HepG2 (cell line): ENCODE data around the gene SAPCD2. TPM values are rescaled to one million over a fixed set of nuclear protein-coding genes. Genes with fewer than 3 reads are reported as not detected.

ENCODE experiments used
- AKAP8 ChIP-seq: sonication (generic); formaldehyde crosslinking; IDR thresholded peaks from 2 replicates; pipeline ENCODE4 v1.5.1; 2020; ENCODE audit warnings: mild to moderate bottlenecking, missing genetic modification reagents
- BRD4 ChIP-seq: sonication (generic); formaldehyde crosslinking; IDR thresholded peaks from 2 replicates; pipeline ENCODE4 v1.4.0; 2020; ENCODE audit warnings: missing genetic modification reagents
- CTCF ChIP-seq: sonication (generic); formaldehyde crosslinking; IDR thresholded peaks from 2 replicates; pipeline ENCODE4 v1.5.0; 2020; ENCODE audit warnings: mild to moderate bottlenecking, missing genetic modification reagents, moderate library complexity
- FOSL1 ChIP-seq: sonication (generic); formaldehyde crosslinking; IDR thresholded peaks from 2 replicates; pipeline ENCODE4 v1.9.0; 2021; ENCODE audit warnings: missing genetic modification reagents, borderline replicate concordance
- IKZF5 ChIP-seq: IDR thresholded peaks from 2 replicates; pipeline ENCODE4 v1.6.1; 2018; ENCODE audit warnings: missing genetic modification reagents, mild to moderate bottlenecking, missing compliant biosample characterization
- MAFK ChIP-seq, 2 experiments: IDR thresholded peaks in 1 of 2; conservative IDR thresholded peaks in 1 of 2; 2 replicates each; pipeline ENCODE4 v1.6.1; 2011; ENCODE audit warnings: improper control_type of control experiment in 2 of 2, low read length in 2 of 2
- RERE ChIP-seq: IDR thresholded peaks from 2 replicates; pipeline ENCODE4 v1.6.1; 2016; ENCODE audit warnings: low read depth, missing genetic modification reagents, missing compliant biosample characterization
- TBP ChIP-seq: sonication (generic); formaldehyde crosslinking; IDR thresholded peaks from 2 replicates; pipeline ENCODE4 v1.5.0; 2020; ENCODE audit warnings: missing genetic modification reagents
- ZBTB21 ChIP-seq: sonication (generic); formaldehyde crosslinking; IDR thresholded peaks from 2 replicates; pipeline ENCODE4 v1.4.0; 2020; ENCODE audit warnings: missing genetic modification reagents
- ZMAT3 ChIP-seq: sonication (generic); formaldehyde crosslinking; conservative IDR thresholded peaks from 2 replicates; pipeline ENCODE4 v1.7.0; 2021; ENCODE audit warnings: missing genetic modification reagents
- ZNF451 ChIP-seq: sonication (generic); formaldehyde crosslinking; IDR thresholded peaks from 2 replicates; pipeline ENCODE4 v1.5.0; 2020; ENCODE audit warnings: mild to moderate bottlenecking, missing genetic modification reagents
- polyA plus RNA-seq, 8 experiments: library from polyadenylated mRNA; depleted of rRNA in 3 of 8; stranded (reverse) in 7 of 8; unstranded in 1 of 8; fragments of >200 nt; fragmentation: Illumina TruSeq in 4 of 8; extraction: Trizol in 4 of 8; gene quantifications; 2 replicates each; pipeline versions ENCODE4 v1.2.1 to v1.2.3, GENCODE V29; 2011 to 2016; ENCODE audit warnings: low read depth in 4 of 8, missing spikeins in 1 of 8, mixed read lengths in 1 of 8; ENCODE audit not compliant: insufficient read depth in 1 of 8
- total RNA-seq, 5 experiments: library from RNA; depleted of rRNA; stranded (reverse); fragments of >200 nt; fragmentation: Illumina TruSeq; extraction: Trizol; gene quantifications; 2 replicates each; pipeline ENCODE4 v1.2.3, GENCODE V29; 2016; ENCODE audit warnings: low read depth in 1 of 5

The SAPCD2 gene
- total and polyA plus RNA-seq, 2 of the 13 experiments (the other 11 are each of a cell fraction or from before 2014, with no cell fraction given), result 21.9 to 42.8 TPM

GRCh38 chr9:137083394-137084004 is 13.1 kb upstream of the SAPCD2 start (continued):
- TF ChIP-seq RERE (CRISPR knock-in tag), result no peak
- TF ChIP-seq ZMAT3 (CRISPR knock-in tag), result no peak
- TF ChIP-seq ZBTB21 (CRISPR knock-in tag), result no peak
- TF ChIP-seq ZNF451 (CRISPR knock-in tag), result no peak
- no peak for TF ChIP-seq BRD4 (CRISPR knock-in tag)
- TF ChIP-seq AKAP8 (CRISPR knock-in tag), result no peak
- 0 out of 2 replicates have a peak, but pooled peaks have one; percentile 23 for TF ChIP-seq IKZF5 (CRISPR knock-in tag)
- TF ChIP-seq FOSL1 (CRISPR knock-in tag), result peak; percentile 52; the same call in 1 of the 2 replicates
- TF ChIP-seq MAFK (conservative IDR thresholded peaks at IDR 0.05 in 1 of 2, IDR thresholded peaks at IDR 0.05 in 1 of 2; ENCODE audit: low read length in 2 of 2), result peak; percentile 62 to 77
- no peak for TF ChIP-seq TBP
- TF ChIP-seq CTCF (CRISPR knock-in tag), result no peak
